Sigmoid colon (tissue), 4 donors: ENCODE measurements around the gene TMEM233.

Experiments used
- CTCF ChIP-seq, 4 experiments: fragments of 450-650 bp in 3 of 4; fragments of 200-600 bp in 1 of 4; IDR thresholded peaks; one replicate each; pipeline ENCODE4 v1.5.1; 2016 to 2019; ENCODE audit warnings: antibody characterized with exemption in 4 of 4, mild to moderate bottlenecking in 3 of 4, moderate library complexity in 2 of 4
- EP300 ChIP-seq, 4 donors: sonication (generic); formaldehyde crosslinking; IDR thresholded peaks; one replicate each; pipeline ENCODE4 v1.6.1; 2017; ENCODE audit warnings: antibody characterized with exemption in 4 of 4
- POLR2A ChIP-seq, 2 donors: fragments of 450-650 bp; IDR thresholded peaks; one replicate each; pipeline ENCODE4 v1.6.1; 2016; ENCODE audit warnings: antibody characterized with exemption in 2 of 2, mild to moderate bottlenecking in 2 of 2, moderate library complexity in 2 of 2

- no peak for TF ChIP-seq CTCF (IDR thresholded peaks at IDR 0.05)
- TF ChIP-seq EP300 (IDR thresholded peaks at IDR 0.05): no peak
- no peak for TF ChIP-seq POLR2A (IDR thresholded peaks at IDR 0.05)
These were observed 19.3 kb upstream of the TMEM233 start for GRCh38 chr12:119574255-119574654.
